GM03348 (cell line): Measurements from ENCODE around the gene C6.
A peak's percentile ranks its signal among the peaks of the same experiment; 100 is the strongest.
"Not testable (repeated sequence)": the region's sequence is repeated elsewhere in the genome, so short reads cannot be mapped to it uniquely, and the experiment has no call there.

ENCODE experiments used
- DNase-seq: peaks from one replicate; pipeline ENCODE4 v3.0.0; 2012; ENCODE audit warnings: low spot score

Gene C6

GRCh38 chr5:41213340-41213739, at the start of gene C6:
C6 (minus strand) TSS chr5:41213532; CDS start chr5:41203230, 10,302 bp downstream.
- DNase-seq: no peak

- DNase-seq: no peak
Measured at GRCh38 chr5:41256400-41256799, 43.1 kb upstream of the C6 start.

- DNase-seq: no peak
Measured at GRCh38 chr5:41253109-41253508, 39.8 kb upstream of the C6 start.

- DNase-seq: no peak
Measured at GRCh38 chr5:41252036-41252435, 38.7 kb upstream of the C6 start.

GRCh38 chr5:41250351-41250987, 37.1 kb upstream of the C6 start:
- DNase-seq: no peak

- no peak for DNase-seq
Measured at GRCh38 chr5:41247135-41247534, 33.8 kb upstream of the C6 start.

- peak; percentile 9 for DNase-seq
Measured at GRCh38 chr5:41246376-41246775, 33.0 kb upstream of the C6 start.

- no peak for DNase-seq
Measured at GRCh38 chr5:41243558-41243957, 30.2 kb upstream of the C6 start.

- DNase-seq: no peak
Measured at GRCh38 chr5:41240985-41241384, 27.7 kb upstream of the C6 start.

GRCh38 chr5:41240390-41240789, 27.1 kb upstream of the C6 start:
- DNase-seq: no peak

GRCh38 chr5:41234475-41234874, 21.1 kb upstream of the C6 start:
- DNase-seq: no peak

- DNase-seq: no peak
Measured at GRCh38 chr5:41232797-41233196, 19.5 kb upstream of the C6 start.

- DNase-seq: not testable (repeated sequence)
Measured at GRCh38 chr5:41230276-41230675, 16.9 kb upstream of the C6 start.

- no peak for DNase-seq
Measured at GRCh38 chr5:41223962-41224361, 10.6 kb upstream of the C6 start.

- DNase-seq: no peak
Measured at GRCh38 chr5:41219658-41220269, 6.4 kb upstream of the C6 start.

- DNase-seq: no peak
Measured at GRCh38 chr5:41218929-41219657, 5.8 kb upstream of the C6 start.

GRCh38 chr5:41214182-41214581, 850 bp upstream of the C6 start:
- DNase-seq: no peak

- DNase-seq: no peak
Measured at GRCh38 chr5:41212935-41213334, 397 bp downstream of the C6 start.

GRCh38 chr5:41211417-41211816, 1.9 kb downstream of the C6 start:
- DNase-seq: no peak

GRCh38 chr5:41205475-41205874, 7.9 kb downstream of the C6 start:
- not testable (repeated sequence) for DNase-seq

- DNase-seq: no peak
Measured at GRCh38 chr5:41203033-41203432, 10.3 kb downstream of the C6 start.

GRCh38 chr5:41201082-41201772, 12.1 kb downstream of the C6 start:
- DNase-seq: no peak

GRCh38 chr5:41200506-41200905, 12.8 kb downstream of the C6 start:
- no peak for DNase-seq
